H9 (cell line): Measurements from ENCODE around the gene NKIRAS1. TPM values are rescaled to one million over a fixed set of nuclear protein-coding genes. Genes with fewer than 3 reads are reported as not detected.

Experiments used
- DNase-seq: peaks from one replicate; pipeline ENCODE4 v3.0.0-alpha.2; 2017
- H2AFZ ChIP-seq: one replicate; pipeline ENCODE4 v1.6.1; 2013; ENCODE audit warnings: mild to moderate bottlenecking, low read length, control low read depth, moderate library complexity
- H2AK5ac ChIP-seq: 2 replicates; pipeline ENCODE4 v1.6.1; 2013; ENCODE audit warnings: low read length, control low read depth, mixed read lengths; ENCODE audit not compliant: insufficient read length
- H2BK120ac ChIP-seq: one replicate; pipeline ENCODE4 v1.6.1; 2013; ENCODE audit warnings: low read depth, mild to moderate bottlenecking, low read length, control low read depth, inconsistent platforms; ENCODE audit not compliant: poor library complexity, severe bottlenecking
- H2BK12ac ChIP-seq: 2 replicates; pipeline ENCODE4 v1.6.1; 2013; ENCODE audit warnings: low read length, control low read depth, mixed read lengths, low read depth; ENCODE audit not compliant: insufficient read length
- H2BK15ac ChIP-seq: 2 replicates; pipeline ENCODE4 v1.6.1; 2013; ENCODE audit warnings: low read depth, low read length, control low read depth
- H2BK20ac ChIP-seq: one replicate; pipeline ENCODE4 v1.6.1; 2013; ENCODE audit warnings: low read depth, mild to moderate bottlenecking, low read length, control low read depth, inconsistent platforms; ENCODE audit not compliant: poor library complexity, severe bottlenecking
- H2BK5ac ChIP-seq: 2 replicates; pipeline ENCODE4 v1.6.1; 2013; ENCODE audit warnings: low read length, control low read depth, mixed read lengths; ENCODE audit not compliant: insufficient read length
- H3K14ac ChIP-seq: 2 replicates; pipeline ENCODE4 v1.6.1; 2013; ENCODE audit warnings: low read length, control low read depth; ENCODE audit not compliant: insufficient read depth
- H3K18ac ChIP-seq: 2 replicates; pipeline ENCODE4 v1.6.1; 2013; ENCODE audit warnings: low read depth, mild to moderate bottlenecking, mixed read lengths, low read length, control low read depth; ENCODE audit not compliant: insufficient read length
- H3K23ac ChIP-seq: 2 replicates; pipeline ENCODE4 v1.6.1; 2013; ENCODE audit warnings: low read length, control low read depth, mixed read lengths, low read depth; ENCODE audit not compliant: insufficient read length
- H3K23me2 ChIP-seq: 2 replicates; pipeline ENCODE4 v1.6.1; 2013; ENCODE audit warnings: low read depth, mild to moderate bottlenecking, mixed read lengths, low read length, control low read depth; ENCODE audit not compliant: insufficient read length, poor library complexity, severe bottlenecking
- H3K27ac ChIP-seq: 2 replicates; pipeline ENCODE4 v1.5.1; 2013; ENCODE audit warnings: low read length, control low read depth, mixed read lengths, low read depth; ENCODE audit not compliant: insufficient read length
- H3K27me3 ChIP-seq: 2 replicates; pipeline ENCODE4 v1.6.1; 2013; ENCODE audit warnings: low read length, control low read depth, inconsistent platforms; ENCODE audit not compliant: insufficient read depth
- H3K4ac ChIP-seq: 2 replicates; pipeline ENCODE4 v1.6.1; 2013; ENCODE audit warnings: low read depth, mild to moderate bottlenecking, control low read depth, inconsistent platforms, low read length, moderate library complexity
- H3K4me1 ChIP-seq: 2 replicates; pipeline ENCODE4 v1.6.1; 2013; ENCODE audit warnings: low read length, control low read depth, inconsistent platforms; ENCODE audit not compliant: insufficient read depth
- H3K4me2 ChIP-seq: 2 replicates; pipeline ENCODE4 v1.6.1; 2013; ENCODE audit warnings: low read length, control low read depth, mixed read lengths; ENCODE audit not compliant: insufficient read length, insufficient read depth
- H3K56ac ChIP-seq: 2 replicates; pipeline ENCODE4 v1.6.1; 2013; ENCODE audit warnings: low read depth, mild to moderate bottlenecking, mixed read lengths, low read length, control low read depth; ENCODE audit not compliant: insufficient read length
- H3K79me1 ChIP-seq: 2 replicates; pipeline ENCODE4 v1.6.1; 2013; ENCODE audit warnings: low read depth, mild to moderate bottlenecking, moderate library complexity, low read length, control low read depth, inconsistent platforms; ENCODE audit not compliant: insufficient read depth, poor library complexity, severe bottlenecking
- H3K79me2 ChIP-seq: 2 replicates; pipeline ENCODE4 v1.6.1; 2013; ENCODE audit warnings: low read length, control low read depth, inconsistent platforms; ENCODE audit not compliant: insufficient read depth
- H3K9ac ChIP-seq: 2 replicates; pipeline ENCODE4 v1.6.1; 2013; ENCODE audit warnings: low read length, control low read depth, mixed read lengths; ENCODE audit not compliant: insufficient read length; ENCODE audit errors: extremely low read depth
- H3K9me3 ChIP-seq: one replicate; pipeline ENCODE4 v1.6.1; 2013; ENCODE audit warnings: low read depth, low read length, inconsistent platforms; ENCODE audit not compliant: control insufficient read depth
- H3T11ph ChIP-seq: one replicate; pipeline ENCODE4 v1.6.1; 2013; ENCODE audit warnings: mild to moderate bottlenecking, low read length, control low read depth, inconsistent platforms
- H4K20me1 ChIP-seq: one replicate; pipeline ENCODE4 v1.6.1; 2013; ENCODE audit not compliant: control insufficient read depth, insufficient read length, insufficient read depth
- H4K5ac ChIP-seq: 2 replicates; pipeline ENCODE4 v1.6.1; 2013; ENCODE audit warnings: low read depth, mild to moderate bottlenecking, mixed read lengths, low read length, control low read depth; ENCODE audit not compliant: insufficient read length
- H4K8ac ChIP-seq: replicated peaks from 2 replicates; pipeline ENCODE4 v1.6.1; 2013; ENCODE audit warnings: low read length, control low read depth, mixed read lengths, low read depth; ENCODE audit not compliant: insufficient read length
- H4K91ac ChIP-seq: 2 replicates; pipeline ENCODE4 v1.6.1; 2013; ENCODE audit warnings: low read depth, mild to moderate bottlenecking, moderate library complexity, mixed read lengths, low read length, control low read depth; ENCODE audit not compliant: insufficient read length
- H3K27ac Mint-ChIP-seq, 3 experiments: 2 replicates in 2 of 3; 3 replicates in 1 of 3; pipeline ENCODE4 v1.8.0; 2020 to 2021; ENCODE audit warnings: mixed read lengths in 3 of 3, mild to moderate bottlenecking in 1 of 3, moderate library complexity in 1 of 3
- H3K27me3 Mint-ChIP-seq: 2 replicates; pipeline ENCODE4 v1.8.0; 2021; ENCODE audit warnings: low read depth, mild to moderate bottlenecking, moderate library complexity, mixed read lengths
- H3K36me3 Mint-ChIP-seq, 3 experiments: 2 replicates in 2 of 3; 3 replicates in 1 of 3; pipeline ENCODE4 v1.8.0; 2020 to 2021; ENCODE audit warnings: low read depth in 3 of 3, mixed read lengths in 3 of 3; ENCODE audit not compliant: insufficient read depth in 1 of 3
- H3K4me1 Mint-ChIP-seq, 2 experiments: 2 replicates each; pipeline ENCODE4 v1.8.0; 2020; ENCODE audit warnings: mixed read lengths in 2 of 2
- H3K4me3 Mint-ChIP-seq, 2 experiments: 2 replicates in 1 of 2; 3 replicates in 1 of 2; pipeline ENCODE4 v1.8.0; 2020 to 2021; ENCODE audit warnings: mild to moderate bottlenecking in 2 of 2, mixed read lengths in 2 of 2, moderate library complexity in 1 of 2
- H3K9me3 Mint-ChIP-seq, 2 experiments: 2 replicates in 1 of 2; 3 replicates in 1 of 2; pipeline ENCODE4 v1.8.0; 2020; ENCODE audit warnings: mild to moderate bottlenecking in 2 of 2, mixed read lengths in 2 of 2, moderate library complexity in 1 of 2
- CTCF ChIP-seq: fragments of 200-600 bp; sonication (generic); conservative IDR thresholded peaks from 3 replicates; pipeline ENCODE4 v1.8.0; 2021; ENCODE audit warnings: antibody characterized with exemption, mild to moderate bottlenecking
- WGBS: extraction: QIAGEN DNeasy Blood & Tissue Kit; methylation state at CpG from one replicate; pipeline ENCODE4 v1.1.7; 2013; ENCODE audit warnings: missing lambda C conversion rate, low lambda C conversion rate, mixed read lengths; ENCODE audit not compliant: insufficient read length; ENCODE audit errors: extremely low coverage; 5-methylcytosine and 5-hydroxymethylcytosine counted together
- total RNA-seq: library from RNA; stranded (reverse); gene quantifications from 2 replicates; pipeline ENCODE4 v1.2.1, GENCODE V29; 2021

Gene NKIRAS1
- total RNA-seq, 1 experiment from 2014 or later: 6.1 TPM

GRCh38 chr3:23948761-23949160, 32.0 kb upstream of the NKIRAS1 start:
- H2AK5ac ChIP-seq: no peak overlapping the region
- no peaks in the 10 kb centered on the region for H3K9me3 ChIP-seq
- no peak overlapping the region for H3K4me2 ChIP-seq
- WGBS: no CpG with 5 or more reads among the region's 2 CpGs
- no peak overlapping the region for H3K23ac ChIP-seq
- H3K4me1 ChIP-seq: peaks cover 7% of the 10 kb centered on the region; the same call in 1 of the 2 replicates
- H3K9ac ChIP-seq: no peak overlapping the region
- H4K91ac ChIP-seq: no peak overlapping the region
- no peak overlapping the region for H2BK15ac ChIP-seq
- H3K4me3 Mint-ChIP-seq: no peak overlapping the region
- no peak for TF ChIP-seq CTCF
- peaks cover 13% of the 10 kb centered on the region; the same call in 1 of the 2 replicates for H3K79me2 ChIP-seq
- peaks cover 19 to 34% of the 10 kb centered on the region in 2 experiments for H3K4me1 Mint-ChIP-seq
- no peak overlapping the region for H2AFZ ChIP-seq
- peaks cover 0 to 2% of the 10 kb centered on the region in 2 experiments; a peak in 1 of 5 replicates for H3K9me3 Mint-ChIP-seq
- peaks cover 7 to 16% (median 9%) of the 10 kb centered on the region in 3 experiments; a peak in 5 of 7 replicates for H3K36me3 Mint-ChIP-seq
- H2BK120ac ChIP-seq: no peak overlapping the region
- H3K4ac ChIP-seq: no peak overlapping the region
- peaks cover 11% of the 10 kb centered on the region for H3K23me2 ChIP-seq
- H3K79me1 ChIP-seq: peaks cover 3% of the 10 kb centered on the region
- H3T11ph ChIP-seq: no peak overlapping the region
- no peak for DNase-seq
- H2BK5ac ChIP-seq: no peak overlapping the region
- no peak overlapping the region for H3K18ac ChIP-seq
- peaks cover 1% of the 10 kb centered on the region; the same call in 1 of the 2 replicates for H3K27me3 Mint-ChIP-seq
- H4K20me1 ChIP-seq: no peaks in the 10 kb centered on the region
- no peak overlapping the region for H3K27ac Mint-ChIP-seq
- no peak overlapping the region for H2BK20ac ChIP-seq
- H4K5ac ChIP-seq: no peak overlapping the region
- no peak overlapping the region for H4K8ac ChIP-seq
- no peak overlapping the region for H3K14ac ChIP-seq
- no peak overlapping the region for H2BK12ac ChIP-seq
- no peak overlapping the region for H3K27ac ChIP-seq
- H3K27me3 ChIP-seq: no peaks in the 10 kb centered on the region
- no peak overlapping the region for H3K56ac ChIP-seq
